Left ventricle myocardium inferior (tissue), 1 donor: ENCODE data around the gene ASB12. TPM values are rescaled to one million over a fixed set of nuclear protein-coding genes. Genes with fewer than 3 reads are reported as not detected.
"Not testable (repeated sequence)": the region's sequence is repeated elsewhere in the genome, so short reads cannot be mapped to it uniquely, and the experiment has no call there.

ENCODE experiments used
- DNase-seq: peaks from one replicate; pipeline ENCODE4 v3.0.0-alpha.2; 2020
- H3K27ac ChIP-seq: fragments of 200-600 bp; replicated peaks from 2 replicates; pipeline ENCODE4 v1.8.0; 2021
- H3K27me3 ChIP-seq: fragments of 200-600 bp; 2 replicates; pipeline ENCODE4 v1.8.0; 2021; ENCODE audit warnings: low read depth
- H3K36me3 ChIP-seq: fragments of 200-600 bp; 2 replicates; pipeline ENCODE4 v1.8.0; 2021
- H3K4me1 ChIP-seq: fragments of 200-600 bp; 2 replicates; pipeline ENCODE4 v1.8.0; 2021
- H3K4me3 ChIP-seq: fragments of 200-600 bp; 2 replicates; pipeline ENCODE4 v1.8.0; 2021; ENCODE audit warnings: mild to moderate bottlenecking, moderate library complexity
- H3K9me3 ChIP-seq: fragments of 200-600 bp; replicated peaks from 2 replicates; pipeline ENCODE4 v1.8.0; 2021
- intact Hi-C: fragments of 100-400 bp; cut with micrococcal nuclease; formaldehyde crosslinking; loops from one replicate; pipeline ENCODE4 v1.11.0; 2022
- long read RNA-seq: library from polyadenylated mRNA; unstranded; transcript quantifications from one replicate; pipeline ENCODE4 v2.0.0, GENCODE V29; 2021
- total RNA-seq: library from RNA; stranded (reverse); fragmentation: NEBNext Ultra II Directional; extraction: Animal tissue kit (Norgen Biotek cat#: 25700); gene quantifications from one replicate; pipeline ENCODE4 v1.2.1, GENCODE V29; 2021
- TF ChIP-seq, protein P1 (sequence below): fragments of 200-600 bp; IDR thresholded peaks from 2 replicates; pipeline ENCODE4 v1.8.0; 2021; ENCODE audit warnings: antibody characterized with exemption, mild to moderate bottlenecking, borderline replicate concordance
- donor health status: DM: no; HTN: yes; CAD: no; lungs with severe emphysema.

The ASB12 gene
- 4.3 TPM for total RNA-seq
- long read RNA-seq, partial matches to known transcripts: 2 of 7 reads
- long read RNA-seq, other reads (novel, unspliced or antisense): 1 of 7 reads

DNA sequence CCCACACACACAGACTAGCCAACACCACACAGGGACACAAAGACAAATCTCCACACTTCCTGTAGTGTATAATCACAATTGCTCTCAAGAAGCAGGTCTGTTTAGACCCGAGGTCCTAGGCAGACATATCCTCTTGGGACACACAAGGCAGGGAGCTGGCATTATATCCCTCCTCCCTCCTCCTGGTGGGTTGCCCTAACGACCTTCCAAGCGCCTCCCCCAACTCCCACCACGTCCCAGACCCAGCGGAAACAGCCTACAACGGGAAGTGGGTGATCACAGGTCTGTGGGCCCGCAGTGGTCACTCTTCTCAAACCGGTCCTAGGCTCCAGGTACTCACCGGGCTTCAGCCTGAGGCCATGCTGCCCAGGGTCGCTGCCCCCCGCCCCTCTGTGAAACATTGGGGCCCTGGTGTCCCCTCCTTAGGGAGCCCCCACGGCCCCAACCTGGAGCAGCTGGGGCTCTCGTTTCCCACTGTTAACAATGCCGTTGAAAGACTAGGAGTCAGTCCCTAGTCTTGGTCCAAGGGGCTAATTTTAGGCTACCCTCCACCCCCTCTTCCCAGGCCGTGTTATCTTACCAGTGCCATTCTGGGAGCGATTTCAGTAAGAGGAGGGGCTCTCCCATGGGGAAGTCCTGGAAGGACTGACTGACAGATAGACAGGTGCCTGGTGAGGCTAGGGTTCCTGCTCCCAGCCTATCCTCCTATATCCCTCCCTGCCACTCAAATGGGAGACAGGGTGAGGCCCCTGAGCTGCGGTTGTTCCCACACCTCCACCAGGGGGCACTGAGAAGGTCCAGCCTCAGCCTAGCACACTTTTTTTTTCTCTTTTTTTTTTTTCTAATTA is at the start of gene ASB12:
TSS of gene ASB12 (minus strand) at position 485 of the 848 bp plus-strand sequence. CDS start 4,957 bp downstream, outside the sequence.
- H3K4me3 ChIP-seq: peak within 1 kb of the TSS; percentile 58
- no peaks in the 10 kb centered on the region for H3K27me3 ChIP-seq
- TF ChIP-seq, protein P1, sequence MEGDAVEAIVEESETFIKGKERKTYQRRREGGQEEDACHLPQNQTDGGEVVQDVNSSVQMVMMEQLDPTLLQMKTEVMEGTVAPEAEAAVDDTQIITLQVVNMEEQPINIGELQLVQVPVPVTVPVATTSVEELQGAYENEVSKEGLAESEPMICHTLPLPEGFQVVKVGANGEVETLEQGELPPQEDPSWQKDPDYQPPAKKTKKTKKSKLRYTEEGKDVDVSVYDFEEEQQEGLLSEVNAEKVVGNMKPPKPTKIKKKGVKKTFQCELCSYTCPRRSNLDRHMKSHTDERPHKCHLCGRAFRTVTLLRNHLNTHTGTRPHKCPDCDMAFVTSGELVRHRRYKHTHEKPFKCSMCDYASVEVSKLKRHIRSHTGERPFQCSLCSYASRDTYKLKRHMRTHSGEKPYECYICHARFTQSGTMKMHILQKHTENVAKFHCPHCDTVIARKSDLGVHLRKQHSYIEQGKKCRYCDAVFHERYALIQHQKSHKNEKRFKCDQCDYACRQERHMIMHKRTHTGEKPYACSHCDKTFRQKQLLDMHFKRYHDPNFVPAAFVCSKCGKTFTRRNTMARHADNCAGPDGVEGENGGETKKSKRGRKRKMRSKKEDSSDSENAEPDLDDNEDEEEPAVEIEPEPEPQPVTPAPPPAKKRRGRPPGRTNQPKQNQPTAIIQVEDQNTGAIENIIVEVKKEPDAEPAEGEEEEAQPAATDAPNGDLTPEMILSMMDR: no peak
- H3K9me3 ChIP-seq: no peaks in the 10 kb centered on the region
- intact Hi-C loops: no loop called here
- DNase-seq: no peak
- H3K4me1 ChIP-seq: no peaks in the 10 kb centered on the region
- no peaks in the 10 kb centered on the region for H3K36me3 ChIP-seq
- H3K27ac ChIP-seq: no peak within 1 kb of the TSS

GRCh38 chrX:64265265-64265664 is 34.9 kb upstream of the ASB12 start:
- no peaks in the 10 kb centered on the region for H3K27me3 ChIP-seq
- no peaks in the 10 kb centered on the region for H3K36me3 ChIP-seq
- no peaks in the 10 kb centered on the region for H3K4me1 ChIP-seq
- no peak overlapping the region for H3K27ac ChIP-seq
- intact Hi-C loops: no loop called here
- no peak for DNase-seq
- H3K9me3 ChIP-seq: no peaks in the 10 kb centered on the region
- H3K4me3 ChIP-seq: no peak overlapping the region
- TF ChIP-seq, protein P1: no peak

GRCh38 chrX:64229154-64229553 is 1.3 kb downstream of the ASB12 start:
- Histone ChIP-seq H3K4me3 (no peak overlapping the region), H3K4me1 (no peaks in the 10 kb centered on the region), H3K9me3 (no peaks in the 10 kb centered on the region), H3K27ac (no peak overlapping the region), H3K27me3 (no peaks in the 10 kb centered on the region), H3K36me3 (no peaks in the 10 kb centered on the region)
- TF ChIP-seq, protein P1: peak; percentile 19
- DNase-seq: no peak
- intact Hi-C loops: no loop called here

DNA sequence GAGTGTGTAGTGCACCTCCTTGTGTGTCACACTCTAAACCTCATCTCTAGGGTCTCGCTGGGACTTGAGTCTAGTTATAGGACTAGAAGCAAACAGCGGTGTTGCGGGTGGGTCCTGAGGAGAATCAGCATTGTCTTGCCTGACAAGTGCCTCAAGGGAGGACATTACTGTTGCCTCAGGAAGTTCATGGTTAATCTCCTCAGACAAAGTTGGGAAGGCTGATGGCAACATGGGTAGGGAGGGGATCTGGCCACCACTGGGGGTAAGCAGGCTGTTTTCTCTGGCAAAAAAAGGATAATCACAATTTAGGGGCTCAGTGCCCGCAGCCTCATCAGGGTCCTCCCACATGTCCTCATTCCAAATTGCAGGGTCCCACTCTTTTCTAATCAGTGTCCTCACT is 12.4 kb downstream of the ASB12 start:
- intact Hi-C loops: no loop called here
- no peaks in the 10 kb centered on the region for H3K4me1 ChIP-seq
- TF ChIP-seq, protein P1: no peak
- no peak overlapping the region for H3K27ac ChIP-seq
- no peak overlapping the region for H3K4me3 ChIP-seq
- no peaks in the 10 kb centered on the region for H3K27me3 ChIP-seq
- no peak for DNase-seq
- no peaks in the 10 kb centered on the region for H3K9me3 ChIP-seq
- H3K36me3 ChIP-seq: no peaks in the 10 kb centered on the region

- H3K9me3 ChIP-seq, H3K4me1 ChIP-seq, DNase-seq, H3K27me3 ChIP-seq, intact Hi-C loops, H3K36me3 ChIP-seq, H3K27ac ChIP-seq, H3K4me3 ChIP-seq: not testable (repeated sequence)
Measured at GRCh38 chrX:64213989-64214388, 16.4 kb downstream of the ASB12 start.

- peak overlapping the region; percentile 82 for H3K4me3 ChIP-seq
- H3K36me3 ChIP-seq: no peaks in the 10 kb centered on the region
- no peaks in the 10 kb centered on the region for H3K27me3 ChIP-seq
- peak; percentile 36 for DNase-seq
- H3K27ac ChIP-seq: peak overlapping the region; percentile 95
- H3K9me3 ChIP-seq: no peaks in the 10 kb centered on the region
- TF ChIP-seq, protein P1: no peak
- peaks cover 45% of the 10 kb centered on the region for H3K4me1 ChIP-seq
- intact Hi-C loops: no loop called here
Measured at GRCh38 chrX:64206556-64207162, 23.7 kb downstream of the ASB12 start.
